PC-3 (cell line): ENCODE results near the gene SURF4. TPM values are rescaled to one million over a fixed set of nuclear protein-coding genes. Genes with fewer than 3 reads are reported as not detected.

Source experiments
- ATAC-seq: fragments of 200-7000 bp; cut with Tn5 transposase; 2 replicates; pipeline ENCODE4 v1.9.1; 2020; ENCODE audit warnings: mild to moderate bottlenecking, moderate library complexity
- BruUV-seq: library from RNA; stranded (reverse); fragments of 400-500 nt; replicated peaks from 2 replicates; lab custom pipeline; 2021; lab: Mats Ljungman, UMichigan
- CTCF ChIA-PET: fragments of 300-600 bp; sonication (Branson Sonifier 250); formaldehyde crosslinking; loops from one replicate; lab custom pipeline; 2022; ENCODE audit warnings: antibody characterized with exemption; lab: Charles Lee
- POLR2A ChIA-PET: fragments of 300-600 bp; sonication (Branson Sonifier 250); formaldehyde crosslinking; loops from one replicate; lab custom pipeline; 2022; ENCODE audit warnings: antibody characterized with exemption; ENCODE audit not compliant: unreplicated experiment; lab: Charles Lee
- DNase-seq: peaks from one replicate; pipeline ENCODE4 v3.0.0-alpha.2; 2015
- H2AFZ ChIP-seq: fragments of 300-600 bp; sonication (generic); 2 replicates; pipeline ENCODE4 v1.6.0; 2016; ENCODE audit warnings: antibody characterized with exemption, low read length
- H3F3A ChIP-seq: fragments of 300-600 bp; sonication (generic); one replicate; pipeline ENCODE4 v1.6.0; 2017; ENCODE audit warnings: antibody characterized with exemption, low read length, control low read depth, mild to moderate bottlenecking; ENCODE audit not compliant: unreplicated experiment
- H3K27ac ChIP-seq: fragments of 300-600 bp; sonication (generic); 2 replicates; pipeline ENCODE4 v1.5.1; 2016; ENCODE audit warnings: mild to moderate bottlenecking, low read length
- H3K27me3 ChIP-seq: fragments of 300-600 bp; sonication (generic); 2 replicates; pipeline ENCODE4 v1.6.1; 2016; ENCODE audit warnings: low read length, mixed read lengths
- H3K36me3 ChIP-seq: fragments of 300-600 bp; sonication (generic); 2 replicates; pipeline ENCODE4 v1.6.1; 2016; ENCODE audit warnings: low read depth, mixed run types, low read length, mixed read lengths
- H3K4me1 ChIP-seq: fragments of 300-600 bp; sonication (generic); 2 replicates; pipeline ENCODE4 v1.5.1; 2016; ENCODE audit warnings: low read length; ENCODE audit not compliant: insufficient read depth
- H3K4me2 ChIP-seq: fragments of 300-600 bp; sonication (generic); 2 replicates; pipeline ENCODE4 v1.6.0; 2016; ENCODE audit warnings: low read length
- H3K4me3 ChIP-seq: fragments of 300-600 bp; sonication (generic); 2 replicates; pipeline ENCODE4 v1.5.1; 2016; ENCODE audit warnings: mild to moderate bottlenecking, low read length, mixed read lengths
- H3K79me2 ChIP-seq: fragments of 300-600 bp; sonication (generic); 2 replicates; pipeline ENCODE4 v1.6.1; 2017; ENCODE audit warnings: low read length, mixed read lengths
- H3K9ac ChIP-seq: fragments of 300-600 bp; sonication (generic); 2 replicates; pipeline ENCODE4 v1.6.0; 2016; ENCODE audit warnings: mild to moderate bottlenecking, low read length
- H3K9me2 ChIP-seq: fragments of 300-600 bp; sonication (generic); replicated peaks from 2 replicates; pipeline ENCODE4 v1.6.1; 2016; ENCODE audit warnings: mixed run types, low read length, mixed read lengths
- H3K9me3 ChIP-seq: fragments of 300-600 bp; sonication (generic); 2 replicates; pipeline ENCODE4 v1.6.1; 2016; ENCODE audit warnings: low read length, mixed read lengths
- H4K20me1 ChIP-seq: fragments of 300-600 bp; sonication (generic); 2 replicates; pipeline ENCODE4 v1.6.1; 2016; ENCODE audit warnings: low read length, mixed read lengths
- EZH2 ChIP-seq: fragments of 300-600 bp; sonication (generic); IDR thresholded peaks from one replicate; pipeline ENCODE4 v1.6.1; 2017; ENCODE audit warnings: antibody characterized with exemption, mild to moderate bottlenecking, low read length; ENCODE audit not compliant: unreplicated experiment
- EZH2phosphoT487 ChIP-seq: fragments of 300-600 bp; sonication (generic); IDR thresholded peaks from 2 replicates; pipeline ENCODE4 v1.6.1; 2018; ENCODE audit warnings: mild to moderate bottlenecking, antibody characterized with exemption, low read length, borderline replicate concordance
- intact Hi-C: fragments of 100-400 bp; cut with micrococcal nuclease; formaldehyde crosslinking; loops from 2 replicates; pipeline ENCODE4 v1.9.0; 2023
- total RNA-seq: library from RNA; depleted of rRNA; stranded (reverse); fragments of >200 nt; gene quantifications from 2 replicates; pipeline ENCODE4 v1.2.3, GENCODE V29; 2014
- TF ChIP-seq, protein P1 (sequence below): fragments of 300-600 bp; sonication (generic); conservative IDR thresholded peaks from 2 replicates; pipeline ENCODE4 v1.5.1; 2017; ENCODE audit warnings: antibody characterized with exemption, low read depth, mild to moderate bottlenecking, low read length

The SURF4 gene
- total RNA-seq, 1 experiment from 2014 or later: 161 TPM

DNA sequence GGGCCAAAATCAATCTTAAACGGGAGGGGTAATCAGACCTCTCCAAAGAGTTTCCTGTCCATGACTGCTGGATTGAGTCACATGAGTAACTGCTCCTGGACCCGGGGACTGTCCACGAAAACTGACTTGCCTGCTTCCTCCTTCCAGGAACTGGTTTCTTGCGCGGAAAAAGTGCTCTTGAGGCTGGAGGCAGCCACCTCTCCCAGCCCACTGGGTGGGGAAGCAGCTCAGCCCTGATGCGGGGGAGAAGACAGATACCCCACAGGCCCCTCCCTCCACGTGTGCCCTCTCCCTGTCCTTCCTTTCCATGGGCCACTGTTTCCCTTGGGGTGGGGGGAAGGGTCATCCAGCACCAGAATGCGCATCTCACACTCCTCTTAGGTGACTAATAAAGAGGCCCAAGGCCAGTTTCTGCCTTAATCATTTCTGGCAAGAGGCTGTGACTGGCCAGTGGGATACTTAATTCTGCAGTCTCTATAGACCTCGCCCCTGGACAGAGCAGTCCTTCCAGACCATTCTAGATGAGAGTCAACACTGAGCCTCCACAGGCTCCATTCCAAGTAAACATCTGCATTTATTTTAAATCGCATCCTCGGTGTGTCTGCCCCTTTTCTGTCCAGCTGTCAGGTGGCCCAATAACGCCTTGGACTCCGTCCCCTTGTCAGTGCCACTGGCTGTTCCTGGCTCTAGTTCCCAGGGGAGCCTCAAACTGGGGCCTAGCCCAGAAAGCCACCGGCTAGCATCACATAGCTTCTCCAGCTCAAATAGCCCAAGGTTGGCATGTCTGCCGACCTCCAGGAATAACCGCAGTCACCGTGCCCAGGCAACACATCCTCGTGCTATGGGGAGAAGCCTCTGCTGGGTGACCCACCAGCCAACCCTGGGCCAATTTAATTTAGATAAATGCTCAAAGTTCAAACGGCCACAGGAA, 29.9 kb upstream of the SURF4 start:
- no peaks in the 10 kb centered on the region for H3K4me1 ChIP-seq
- no peak overlapping the region for H3K9ac ChIP-seq
- BruUV-seq: no TSS peak
- H3F3A ChIP-seq: no peaks in the 10 kb centered on the region
- DNase-seq: no peak
- no peak for ATAC-seq
- H3K9me3 ChIP-seq: no peaks in the 10 kb centered on the region
- intact Hi-C loops: loop anchor here (1.0 kb wide), 1 partner anchor 81 kb away; no protein-coding TSS in a partner anchor
- CTCF ChIA-PET: no interaction called here
- H3K9me2 ChIP-seq: no peaks in the 10 kb centered on the region
- H3K36me3 ChIP-seq: peaks cover 17% of the 10 kb centered on the region; the same call in 1 of the 2 replicates
- H3K27me3 ChIP-seq: no peaks in the 10 kb centered on the region
- no peak overlapping the region for H3K4me2 ChIP-seq
- TF ChIP-seq, protein P1, sequence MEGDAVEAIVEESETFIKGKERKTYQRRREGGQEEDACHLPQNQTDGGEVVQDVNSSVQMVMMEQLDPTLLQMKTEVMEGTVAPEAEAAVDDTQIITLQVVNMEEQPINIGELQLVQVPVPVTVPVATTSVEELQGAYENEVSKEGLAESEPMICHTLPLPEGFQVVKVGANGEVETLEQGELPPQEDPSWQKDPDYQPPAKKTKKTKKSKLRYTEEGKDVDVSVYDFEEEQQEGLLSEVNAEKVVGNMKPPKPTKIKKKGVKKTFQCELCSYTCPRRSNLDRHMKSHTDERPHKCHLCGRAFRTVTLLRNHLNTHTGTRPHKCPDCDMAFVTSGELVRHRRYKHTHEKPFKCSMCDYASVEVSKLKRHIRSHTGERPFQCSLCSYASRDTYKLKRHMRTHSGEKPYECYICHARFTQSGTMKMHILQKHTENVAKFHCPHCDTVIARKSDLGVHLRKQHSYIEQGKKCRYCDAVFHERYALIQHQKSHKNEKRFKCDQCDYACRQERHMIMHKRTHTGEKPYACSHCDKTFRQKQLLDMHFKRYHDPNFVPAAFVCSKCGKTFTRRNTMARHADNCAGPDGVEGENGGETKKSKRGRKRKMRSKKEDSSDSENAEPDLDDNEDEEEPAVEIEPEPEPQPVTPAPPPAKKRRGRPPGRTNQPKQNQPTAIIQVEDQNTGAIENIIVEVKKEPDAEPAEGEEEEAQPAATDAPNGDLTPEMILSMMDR: no peak
- TF ChIP-seq EZH2 (no peak), EZH2phosphoT487 (no peak)
- no peak overlapping the region for H2AFZ ChIP-seq
- H3K79me2 ChIP-seq: no peaks in the 10 kb centered on the region
- no peak overlapping the region for H3K27ac ChIP-seq
- H3K4me3 ChIP-seq: no peak overlapping the region
- H4K20me1 ChIP-seq: no peaks in the 10 kb centered on the region
- POLR2A ChIA-PET: no interaction called here

DNA sequence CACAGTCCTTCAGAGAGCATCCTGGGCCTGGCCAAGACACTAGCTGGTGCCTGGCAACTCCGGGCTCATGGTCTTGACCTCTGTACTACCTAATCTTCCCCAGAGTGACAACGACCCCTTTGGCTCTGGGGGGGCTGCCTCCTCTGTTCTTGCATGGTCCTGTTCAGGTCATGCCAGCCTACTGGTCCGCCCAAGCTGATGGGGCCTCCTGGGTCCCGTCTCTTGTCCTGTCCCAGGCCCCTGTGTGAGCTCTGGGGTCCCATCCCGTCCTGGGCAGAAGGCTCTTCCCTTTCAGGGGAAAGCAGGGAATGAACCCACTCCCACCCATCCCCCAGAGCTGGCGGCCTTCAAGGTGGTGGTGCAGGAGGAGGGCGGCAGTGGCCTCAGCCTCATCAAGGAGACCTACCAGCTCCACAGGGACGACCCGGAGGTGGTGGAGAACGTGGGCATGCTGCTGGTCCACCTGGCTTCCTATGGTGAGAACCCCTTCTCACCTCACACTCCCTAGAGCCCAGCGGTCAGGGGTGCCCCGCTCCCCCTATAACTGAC, 28.7 kb upstream of the SURF4 start:
- Histone ChIP-seq H3K9me3 (no peaks in the 10 kb centered on the region), H3K36me3 (peaks cover 17% of the 10 kb centered on the region; the same call in 1 of the 2 replicates), H3K79me2 (no peaks in the 10 kb centered on the region), H3K4me2 (no peak overlapping the region), H3K27me3 (no peaks in the 10 kb centered on the region), H2AFZ (no peak overlapping the region), H3K27ac (no peak overlapping the region), H3K4me1 (no peaks in the 10 kb centered on the region), H3K4me3 (no peak overlapping the region), H4K20me1 (no peaks in the 10 kb centered on the region), H3K9ac (no peak overlapping the region), H3K9me2 (no peaks in the 10 kb centered on the region), H3F3A (no peaks in the 10 kb centered on the region)
- TF ChIP-seq, protein P1: no peak
- no peak for TF ChIP-seq EZH2phosphoT487
- TF ChIP-seq EZH2: no peak
- ATAC-seq (no peak), DNase-seq (no peak)
- POLR2A ChIA-PET: no interaction called here
- BruUV-seq: no TSS peak
- intact Hi-C loops: no loop called here
- CTCF ChIA-PET: no interaction called here
